CD14-positive monocyte (primary cell): ENCODE results near the gene STRBP. TPM values are rescaled to one million over a fixed set of nuclear protein-coding genes. Genes with fewer than 3 reads are reported as not detected.

Experiments
- DNase-seq, 3 donors: peaks; one replicate each; pipeline ENCODE4 v3.0.0-alpha.2; 2011 to 2022
- H2AFZ ChIP-seq: 2 replicates; pipeline ENCODE4 v1.6.0; 2012; ENCODE audit warnings: mild to moderate bottlenecking, low read depth, low read length, inconsistent platforms; ENCODE audit not compliant: insufficient read depth, poor library complexity, severe bottlenecking
- H3K27ac ChIP-seq, 2 donors: 1 replicate in 1 of 2; 2 replicates in 1 of 2; pipeline ENCODE4 v1.5.1; 2012 to 2013; ENCODE audit warnings: low read length in 2 of 2, control low read depth in 1 of 2, inconsistent platforms in 1 of 2, low read depth in 1 of 2, mild to moderate bottlenecking in 1 of 2
- H3K27me3 ChIP-seq, 2 donors: one replicate each; pipeline versions ENCODE4 v1.6.0 to v1.6.1; 2011 to 2013; ENCODE audit warnings: low read length in 2 of 2; ENCODE audit not compliant: control insufficient read depth in 2 of 2, insufficient read depth in 2 of 2
- H3K36me3 ChIP-seq, 2 donors: replicated peaks in 1 of 2; 1 replicate in 1 of 2; 2 replicates in 1 of 2; pipeline versions ENCODE4 v1.5.1 to v1.6.1; 2012 to 2013; ENCODE audit warnings: low read length in 2 of 2, control low read depth in 1 of 2, inconsistent platforms in 1 of 2, mild to moderate bottlenecking in 1 of 2; ENCODE audit not compliant: insufficient read depth in 2 of 2, control insufficient read depth in 1 of 2
- H3K4me1 ChIP-seq, 2 donors: 1 replicate in 1 of 2; 2 replicates in 1 of 2; pipeline versions ENCODE4 v1.5.1 to v1.6.1; 2012 to 2013; ENCODE audit warnings: low read length in 2 of 2, control low read depth in 1 of 2, inconsistent platforms in 1 of 2, mild to moderate bottlenecking in 1 of 2, moderate library complexity in 1 of 2; ENCODE audit not compliant: insufficient read depth in 2 of 2, control insufficient read depth in 1 of 2
- H3K4me2 ChIP-seq: replicated peaks from 2 replicates; pipeline ENCODE3; 2012; ENCODE audit warnings: low read length, moderate library complexity, mild to moderate bottlenecking; ENCODE audit not compliant: poor library complexity, severe bottlenecking; ENCODE audit errors: extremely low read depth
- H3K4me3 ChIP-seq, 3 experiments: fragments of 200-600 bp in 1 of 3; sonication (generic) in 1 of 3; replicated peaks in 1 of 3; 1 replicate in 2 of 3; 2 replicates in 1 of 3; pipeline ENCODE4 v1.5.1; 2011 to 2013; ENCODE audit warnings: low read length in 3 of 3, mild to moderate bottlenecking in 3 of 3, control low read depth in 2 of 3, low read depth in 2 of 3, inconsistent platforms in 1 of 3, moderate library complexity in 1 of 3
- H3K79me2 ChIP-seq: 2 replicates; pipeline ENCODE4 v1.6.0; 2012; ENCODE audit warnings: mild to moderate bottlenecking, control low read depth, inconsistent platforms, low read length, moderate library complexity; ENCODE audit not compliant: insufficient read depth
- H3K9ac ChIP-seq: 2 replicates; pipeline ENCODE4 v1.6.0; 2017; ENCODE audit warnings: low read length, mild to moderate bottlenecking; ENCODE audit not compliant: insufficient read depth, poor library complexity, severe bottlenecking
- H3K9me3 ChIP-seq, 2 donors: replicated peaks in 1 of 2; 1 replicate in 1 of 2; 2 replicates in 1 of 2; pipeline versions ENCODE4 v1.5.1 to v1.6.1; 2012 to 2013; ENCODE audit warnings: low read length in 2 of 2, control low read depth in 1 of 2; ENCODE audit not compliant: control insufficient read depth in 1 of 2, insufficient read depth in 1 of 2
- H4K20me1 ChIP-seq: 2 replicates; pipeline ENCODE4 v1.6.0; 2012; ENCODE audit warnings: mild to moderate bottlenecking, low read length, control low read depth, moderate library complexity; ENCODE audit not compliant: insufficient read depth
- H3K27ac Mint-ChIP-seq, 7 donors: one replicate each; pipeline ENCODE4 v1.8.0; 2020; ENCODE audit warnings: mild to moderate bottlenecking in 7 of 7, mixed read lengths in 7 of 7, moderate library complexity in 6 of 7, inconsistent platforms in 2 of 7
- H3K27me3 Mint-ChIP-seq, 3 donors: one replicate each; pipeline ENCODE4 v1.8.0; 2021 to 2022; ENCODE audit warnings: low read depth in 3 of 3, mild to moderate bottlenecking in 3 of 3, mixed read lengths in 3 of 3, moderate library complexity in 3 of 3, inconsistent platforms in 1 of 3
- H3K36me3 Mint-ChIP-seq, 2 donors: one replicate each; pipeline ENCODE4 v1.8.0; 2020; ENCODE audit warnings: mixed read lengths in 2 of 2, inconsistent platforms in 1 of 2, mild to moderate bottlenecking in 1 of 2
- H3K4me1 Mint-ChIP-seq: one replicate; pipeline ENCODE4 v1.8.0; 2020; ENCODE audit warnings: mild to moderate bottlenecking, mixed read lengths
- H3K4me3 Mint-ChIP-seq, 2 donors: one replicate each; pipeline ENCODE4 v1.8.0; 2020; ENCODE audit warnings: mild to moderate bottlenecking in 2 of 2, mixed read lengths in 2 of 2, moderate library complexity in 1 of 2
- H3K9me3 Mint-ChIP-seq, 7 donors: one replicate each; pipeline ENCODE4 v1.8.0; 2020 to 2022; ENCODE audit warnings: mixed read lengths in 7 of 7, mild to moderate bottlenecking in 6 of 7, moderate library complexity in 6 of 7, inconsistent platforms in 2 of 7
- WGBS: methylation state at CpG from one replicate; pipeline ENCODE4 v1.1.5; 2013; ENCODE audit warnings: missing lambda C conversion rate; ENCODE audit not compliant: insufficient coverage; 5-methylcytosine and 5-hydroxymethylcytosine counted together
- intact Hi-C, 2 donors: fragments of 100-400 bp; cut with micrococcal nuclease; formaldehyde crosslinking; loops; one replicate each; pipeline versions ENCODE4 v1.15.0 to v1.15.1; 2023
- polyA plus RNA-seq, 3 donors: library from polyadenylated mRNA; depleted of rRNA in 1 of 3; unstranded in 2 of 3; stranded (reverse) in 1 of 3; fragments of 300-500 nt in 2 of 3; fragments of >200 nt in 1 of 3; fragmentation: Illumina TruSeq in 2 of 3; gene quantifications; 1 replicate in 2 of 3; 2 replicates in 1 of 3; pipeline ENCODE4 v1.2.3, GENCODE V29; 2012 to 2021
- TF ChIP-seq, protein P1 (sequence below): fragments of 200-600 bp; IDR thresholded peaks from one replicate; pipeline ENCODE4 v1.8.0; 2022; ENCODE audit warnings: antibody characterized with exemption, mild to moderate bottlenecking

The STRBP gene
- polyA plus RNA-seq, 3 donors: 0.97 to 1.9 (median 1.9) TPM

DNA sequence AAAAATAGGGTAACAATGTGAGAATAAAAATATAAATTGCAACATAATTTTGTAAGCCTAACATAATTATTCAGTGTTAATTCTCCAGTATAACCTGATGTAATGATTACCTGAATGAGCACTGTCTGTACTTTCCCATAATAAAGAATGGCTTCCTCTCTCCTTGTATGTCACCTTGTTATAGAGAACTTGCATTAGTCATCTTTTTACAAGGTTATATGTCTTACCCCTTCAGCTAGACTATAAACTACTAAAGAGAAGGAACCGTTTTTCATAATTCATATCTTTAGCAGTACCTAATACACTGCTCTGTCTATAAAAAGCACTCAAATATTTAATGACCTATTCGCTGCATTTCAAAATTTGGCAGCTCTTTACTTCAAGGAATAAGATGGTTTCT, 19.8 kb downstream of the STRBP start:
- Mint-ChIP-seq H3K27me3 (peaks cover 0 to 3% (median 0%) of the 10 kb centered on the region in 3 donors), H3K4me3 (no peak overlapping the region), H3K9me3 (peaks cover 0 to 2% (median 0%) of the 10 kb centered on the region in 7 donors), H3K36me3 (no peaks in the 10 kb centered on the region), H3K27ac (no peak overlapping the region), H3K4me1 (no peaks in the 10 kb centered on the region)
- Histone ChIP-seq H3K4me1 (no peaks in the 10 kb centered on the region), H3K4me2 (no peak overlapping the region), H2AFZ (no peak overlapping the region), H3K27me3 (no peaks in the 10 kb centered on the region), H3K36me3 (no peaks in the 10 kb centered on the region), H4K20me1 (no peaks in the 10 kb centered on the region), H3K79me2 (no peaks in the 10 kb centered on the region), H3K9me3 (no peaks in the 10 kb centered on the region), H3K4me3 (no peak overlapping the region), H3K9ac (no peak overlapping the region), H3K27ac (no peak overlapping the region)
- no peak for DNase-seq
- intact Hi-C loops: no loop called here
- TF ChIP-seq, protein P1, sequence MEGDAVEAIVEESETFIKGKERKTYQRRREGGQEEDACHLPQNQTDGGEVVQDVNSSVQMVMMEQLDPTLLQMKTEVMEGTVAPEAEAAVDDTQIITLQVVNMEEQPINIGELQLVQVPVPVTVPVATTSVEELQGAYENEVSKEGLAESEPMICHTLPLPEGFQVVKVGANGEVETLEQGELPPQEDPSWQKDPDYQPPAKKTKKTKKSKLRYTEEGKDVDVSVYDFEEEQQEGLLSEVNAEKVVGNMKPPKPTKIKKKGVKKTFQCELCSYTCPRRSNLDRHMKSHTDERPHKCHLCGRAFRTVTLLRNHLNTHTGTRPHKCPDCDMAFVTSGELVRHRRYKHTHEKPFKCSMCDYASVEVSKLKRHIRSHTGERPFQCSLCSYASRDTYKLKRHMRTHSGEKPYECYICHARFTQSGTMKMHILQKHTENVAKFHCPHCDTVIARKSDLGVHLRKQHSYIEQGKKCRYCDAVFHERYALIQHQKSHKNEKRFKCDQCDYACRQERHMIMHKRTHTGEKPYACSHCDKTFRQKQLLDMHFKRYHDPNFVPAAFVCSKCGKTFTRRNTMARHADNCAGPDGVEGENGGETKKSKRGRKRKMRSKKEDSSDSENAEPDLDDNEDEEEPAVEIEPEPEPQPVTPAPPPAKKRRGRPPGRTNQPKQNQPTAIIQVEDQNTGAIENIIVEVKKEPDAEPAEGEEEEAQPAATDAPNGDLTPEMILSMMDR: no peak
- WGBS: 100% methylated on average over 1 of the region's 2 CpGs

DNA sequence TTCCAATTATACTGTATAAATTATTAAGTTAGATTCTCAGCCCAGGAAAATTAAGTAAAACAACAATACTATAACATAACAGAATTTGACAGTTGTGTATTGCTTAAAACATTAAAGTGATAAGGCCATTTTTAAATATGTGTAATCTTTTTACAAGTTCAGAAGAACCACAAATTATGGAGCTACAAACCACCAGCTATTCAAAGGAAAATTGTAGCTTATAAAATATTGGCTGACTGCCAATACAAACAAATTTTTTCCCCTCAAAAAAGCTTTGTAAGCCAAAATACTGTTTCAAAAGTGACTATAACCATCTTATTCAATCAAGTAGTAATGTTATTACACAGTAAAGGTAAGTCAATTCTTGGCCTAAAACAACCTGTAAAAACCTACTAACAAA, 21.9 kb downstream of the STRBP start:
- Histone ChIP-seq H3K9me3 (no peaks in the 10 kb centered on the region), H3K4me3 (no peak overlapping the region), H3K4me1 (no peaks in the 10 kb centered on the region), H2AFZ (no peak overlapping the region), H3K79me2 (no peaks in the 10 kb centered on the region), H3K4me2 (no peak overlapping the region), H3K36me3 (no peaks in the 10 kb centered on the region), H3K9ac (no peak overlapping the region), H3K27me3 (no peaks in the 10 kb centered on the region), H3K27ac (no peak overlapping the region), H4K20me1 (no peaks in the 10 kb centered on the region)
- TF ChIP-seq, protein P1: no peak
- DNase-seq: no peak
- no peaks in the 10 kb centered on the region for H3K36me3 Mint-ChIP-seq
- peaks cover 0 to 2% (median 0%) of the 10 kb centered on the region in 7 donors for H3K9me3 Mint-ChIP-seq
- H3K27ac Mint-ChIP-seq: no peak overlapping the region
- no peak overlapping the region for H3K4me3 Mint-ChIP-seq
- intact Hi-C loops: no loop called here
- peaks cover 0 to 3% (median 0%) of the 10 kb centered on the region in 3 donors for H3K27me3 Mint-ChIP-seq
- H3K4me1 Mint-ChIP-seq: no peaks in the 10 kb centered on the region
